ENCODE measurements around the gene MAG.

GRCh38 chr19:35340431-35340830, 48.5 kb downstream of the MAG start:
- TF ChIP-seq EZH2 (IDR thresholded peaks at IDR 0.05; ENCODE audit: low read depth) (no peak), CTCF (conservative IDR thresholded peaks at IDR 0.05) (no peak)

All from PC-9 (cell line).